Chondrocyte (in vitro differentiated cells): Measurements from ENCODE around the gene MANSC1. TPM values are rescaled to one million over a fixed set of nuclear protein-coding genes. Genes with fewer than 3 reads are reported as not detected.

Experiments used
- DNase-seq: peaks from one replicate; pipeline ENCODE4 v3.0.0; 2021; ENCODE audit warnings: mixed read lengths, low spot score
- H3K27ac Mint-ChIP-seq: one replicate; pipeline ENCODE4 v1.8.0; 2021; ENCODE audit warnings: mild to moderate bottlenecking, moderate library complexity, mixed read lengths; ENCODE audit not compliant: unreplicated experiment
- H3K27me3 Mint-ChIP-seq: 2 replicates; pipeline ENCODE4 v1.8.0; 2021; ENCODE audit warnings: low read depth, mixed read lengths
- H3K36me3 Mint-ChIP-seq: 2 replicates; pipeline ENCODE4 v1.8.0; 2021; ENCODE audit warnings: low read depth, mixed read lengths
- H3K4me1 Mint-ChIP-seq: 2 replicates; pipeline ENCODE4 v1.8.0; 2021; ENCODE audit warnings: low read depth, mild to moderate bottlenecking, mixed read lengths
- H3K4me3 Mint-ChIP-seq: one replicate; pipeline ENCODE4 v1.8.0; 2021; ENCODE audit warnings: mild to moderate bottlenecking, moderate library complexity, mixed read lengths; ENCODE audit not compliant: unreplicated experiment
- H3K9me3 Mint-ChIP-seq: 2 replicates; pipeline ENCODE4 v1.8.0; 2021; ENCODE audit warnings: low read depth, mixed read lengths
- CTCF ChIP-seq: fragments of 200-600 bp; sonication (generic); IDR thresholded peaks from 2 replicates; pipeline ENCODE4 v1.5.0; 2021; ENCODE audit warnings: antibody characterized with exemption, mild to moderate bottlenecking, moderate library complexity
- total RNA-seq: library from RNA; stranded (reverse); gene quantifications from 3 replicates; pipeline ENCODE4 v1.2.1, GENCODE V29; 2021

The MANSC1 gene
- total RNA-seq, 1 donor from 2014 or later, result 12.0 TPM

- DNase-seq, result no peak
- H3K36me3 Mint-ChIP-seq, result no peaks in the 10 kb centered on the region
- no peak overlapping the region for H3K4me3 Mint-ChIP-seq
- no peak for TF ChIP-seq CTCF
- peaks cover 25% of the 10 kb centered on the region for H3K4me1 Mint-ChIP-seq
- H3K27me3 Mint-ChIP-seq, result no peaks in the 10 kb centered on the region
- H3K27ac Mint-ChIP-seq, result no peak overlapping the region
- no peaks in the 10 kb centered on the region for H3K9me3 Mint-ChIP-seq
Observed at GRCh38 chr12:12331244-12331771, 18.7 kb downstream of the MANSC1 start.

GRCh38 chr12:12327802-12328201 is 22.2 kb downstream of the MANSC1 start:
- no peaks in the 10 kb centered on the region for H3K36me3 Mint-ChIP-seq
- no peak for DNase-seq
- H3K4me3 Mint-ChIP-seq, result no peak overlapping the region
- peak; percentile 91 for TF ChIP-seq CTCF
- no peaks in the 10 kb centered on the region for H3K9me3 Mint-ChIP-seq
- H3K27me3 Mint-ChIP-seq, result no peaks in the 10 kb centered on the region
- no peak overlapping the region for H3K27ac Mint-ChIP-seq
- H3K4me1 Mint-ChIP-seq, result no peaks in the 10 kb centered on the region

- H3K9me3 Mint-ChIP-seq, result no peaks in the 10 kb centered on the region
- H3K27me3 Mint-ChIP-seq, result no peaks in the 10 kb centered on the region
- H3K36me3 Mint-ChIP-seq, result no peaks in the 10 kb centered on the region
- TF ChIP-seq CTCF, result no peak
- no peak overlapping the region for H3K4me3 Mint-ChIP-seq
- no peaks in the 10 kb centered on the region for H3K4me1 Mint-ChIP-seq
- no peak overlapping the region for H3K27ac Mint-ChIP-seq
- no peak for DNase-seq
Observed at GRCh38 chr12:12326262-12326661, 23.8 kb downstream of the MANSC1 start.

GRCh38 chr12:12323591-12323990 is 26.5 kb downstream of the MANSC1 start:
- no peak for DNase-seq
- H3K4me1 Mint-ChIP-seq, result peaks cover 13% of the 10 kb centered on the region
- H3K4me3 Mint-ChIP-seq, result no peak overlapping the region
- H3K9me3 Mint-ChIP-seq, result no peaks in the 10 kb centered on the region
- H3K36me3 Mint-ChIP-seq, result no peaks in the 10 kb centered on the region
- no peak overlapping the region for H3K27ac Mint-ChIP-seq
- TF ChIP-seq CTCF, result no peak
- H3K27me3 Mint-ChIP-seq, result no peaks in the 10 kb centered on the region

- Mint-ChIP-seq H3K27ac (no peak overlapping the region), H3K4me3 (no peak overlapping the region), H3K9me3 (no peaks in the 10 kb centered on the region), H3K4me1 (peaks cover 13% of the 10 kb centered on the region), H3K27me3 (no peaks in the 10 kb centered on the region), H3K36me3 (no peaks in the 10 kb centered on the region)
- TF ChIP-seq CTCF, result no peak
- DNase-seq, result no peak
Observed at GRCh38 chr12:12323118-12323517, 26.9 kb downstream of the MANSC1 start.
